ENCODE results near the gene SLC4A9. TPM values are rescaled to one million over a fixed set of nuclear protein-coding genes. Genes with fewer than 3 reads are reported as not detected.
"Not testable (repeated sequence)": the region's sequence is repeated elsewhere in the genome, so short reads cannot be mapped to it uniquely, and the experiment has no call there.

Gene SLC4A9
- total and polyA plus RNA-seq, 5 donors = 0.05 to 0.26 (median 0.25) TPM; not detected in 2

- Histone ChIP-seq H3K4me1 (ENCODE audit: control insufficient read depth, insufficient read depth, low read length) (peaks cover 8% of the 10 kb centered on the region), H3K27ac (ENCODE audit: low read length) (peak within 1 kb of the TSS; percentile 95), H3K27me3 (ENCODE audit: control insufficient read depth, insufficient read depth) (no peaks in the 10 kb centered on the region), H3K4me3 (ENCODE audit: low read length) (peak within 1 kb of the TSS; percentile 84), H3K9me3 (ENCODE audit: control insufficient read depth, low read length) (no peaks in the 10 kb centered on the region)
- under 1% methylated on average over 83 of the region's 83 CpGs for WGBS
- intact Hi-C loops (cut with DNase I) = loop anchor here in 1 of 4 donors (10.0 kb wide), 1 partner anchor 243 kb away; the partner anchor contains the start of genes IK and NDUFA2
- peak; percentile 99 to 100 (median 99) for DNase-seq
- ATAC-seq = peak; percentile 95 to 96
These were observed 41.6 kb downstream of the SLC4A9 start, which contains the start of gene ANKHD1 for GRCh38 chr5:140401362-140402257. Gene ANKHD1, plus strand, starts transcription at chr5:140401833. Its CDS starts 135 bp downstream, at chr5:140401968.

GRCh38 chr5:140402258-140403074, 42.5 kb downstream of the SLC4A9 start:
- Histone ChIP-seq H3K4me3 (ENCODE audit: low read length) (peak overlapping the region; percentile 73), H3K9me3 (ENCODE audit: control insufficient read depth, low read length) (no peaks in the 10 kb centered on the region), H3K27ac (ENCODE audit: low read length) (peak overlapping the region; percentile 95), H3K4me1 (ENCODE audit: control insufficient read depth, insufficient read depth, low read length) (peaks cover 8% of the 10 kb centered on the region), H3K27me3 (ENCODE audit: control insufficient read depth, insufficient read depth) (no peaks in the 10 kb centered on the region)
- DNase-seq = peak in 2 of 3 donors; percentile 55 to 74
- 5% methylated on average over 36 of the region's 36 CpGs for WGBS
- intact Hi-C loops (cut with DNase I) = loop anchor here in 1 of 4 donors (10.0 kb wide), 1 partner anchor 242 kb away; the partner anchor contains the start of genes IK and NDUFA2
- peak; percentile 0 to 6 for ATAC-seq

- no peak for ATAC-seq
- no peak overlapping the region for H3K27ac ChIP-seq (ENCODE audit: low read length)
- peak overlapping the region; percentile 73 for H3K4me3 ChIP-seq (ENCODE audit: low read length)
- 70% methylated on average over 5 of the region's 5 CpGs for WGBS
- intact Hi-C loops (cut with DNase I) = loop anchor here in 1 of 4 donors (10.0 kb wide), 1 partner anchor 241 kb away; the partner anchor contains the start of genes IK and NDUFA2
- no peaks in the 10 kb centered on the region for H3K27me3 ChIP-seq (ENCODE audit: control insufficient read depth, insufficient read depth)
- no peaks in the 10 kb centered on the region for H3K9me3 ChIP-seq (ENCODE audit: control insufficient read depth, low read length)
- H3K4me1 ChIP-seq (ENCODE audit: control insufficient read depth, insufficient read depth, low read length) = peaks cover 10% of the 10 kb centered on the region
- no peak for DNase-seq
These were observed 43.6 kb downstream of the SLC4A9 start for GRCh38 chr5:140403613-140404012.

GRCh38 chr5:140408750-140409241, 48.8 kb downstream of the SLC4A9 start:
- H3K27me3 ChIP-seq (ENCODE audit: control insufficient read depth, insufficient read depth) = no peaks in the 10 kb centered on the region
- no peaks in the 10 kb centered on the region for H3K9me3 ChIP-seq (ENCODE audit: control insufficient read depth, low read length)
- ATAC-seq (peak; percentile 33), DNase-seq (no peak)
- intact Hi-C loops (cut with DNase I) = loop anchor here in 1 of 4 donors (10.0 kb wide), 1 partner anchor 236 kb away; the partner anchor contains the start of genes IK and NDUFA2
- no peak overlapping the region for H3K4me3 ChIP-seq (ENCODE audit: low read length)
- 37% methylated on average over 4 of the region's 4 CpGs for WGBS
- H3K27ac ChIP-seq (ENCODE audit: low read length) = no peak overlapping the region
- H3K4me1 ChIP-seq (ENCODE audit: control insufficient read depth, insufficient read depth, low read length) = peaks cover 4% of the 10 kb centered on the region

GRCh38 chr5:140413230-140413629, 53.2 kb downstream of the SLC4A9 start:
- 61% methylated on average over 1 of the region's 1 CpG for WGBS
- no peak for DNase-seq
- Histone ChIP-seq H3K27ac (ENCODE audit: low read length) (no peak overlapping the region), H3K27me3 (ENCODE audit: control insufficient read depth, insufficient read depth) (no peaks in the 10 kb centered on the region), H3K4me3 (ENCODE audit: low read length) (no peak overlapping the region), H3K9me3 (ENCODE audit: control insufficient read depth, low read length) (no peaks in the 10 kb centered on the region), H3K4me1 (ENCODE audit: control insufficient read depth, insufficient read depth, low read length) (peaks cover 4% of the 10 kb centered on the region)
- no peak for ATAC-seq
- intact Hi-C loops (cut with DNase I) = no loop called here

- Histone ChIP-seq H3K27ac (ENCODE audit: low read length) (no peak overlapping the region), H3K4me1 (ENCODE audit: control insufficient read depth, insufficient read depth, low read length) (peaks cover 5% of the 10 kb centered on the region), H3K27me3 (ENCODE audit: control insufficient read depth, insufficient read depth) (no peaks in the 10 kb centered on the region), H3K9me3 (ENCODE audit: control insufficient read depth, low read length) (no peaks in the 10 kb centered on the region), H3K4me3 (ENCODE audit: low read length) (no peak overlapping the region)
- DNase-seq (no peak), ATAC-seq (no peak)
- intact Hi-C loops (cut with DNase I) = no loop called here
- 95% methylated on average over 2 of the region's 2 CpGs for WGBS
These were observed 57.2 kb downstream of the SLC4A9 start for GRCh38 chr5:140417235-140417634.

- no peak for DNase-seq
- H3K9me3 ChIP-seq (ENCODE audit: control insufficient read depth, low read length) = no peaks in the 10 kb centered on the region
- H3K27ac ChIP-seq (ENCODE audit: low read length) = no peak overlapping the region
- no peaks in the 10 kb centered on the region for H3K27me3 ChIP-seq (ENCODE audit: control insufficient read depth, insufficient read depth)
- intact Hi-C loops (cut with DNase I) = no loop called here
- 98% methylated on average over 1 of the region's 1 CpG for WGBS
- peaks cover 5% of the 10 kb centered on the region for H3K4me1 ChIP-seq (ENCODE audit: control insufficient read depth, insufficient read depth, low read length)
- ATAC-seq = no peak
- H3K4me3 ChIP-seq (ENCODE audit: low read length) = no peak overlapping the region
These were observed 59.0 kb downstream of the SLC4A9 start for GRCh38 chr5:140418862-140419520.

- DNase-seq = no peak
- H3K4me1 ChIP-seq (ENCODE audit: control insufficient read depth, insufficient read depth, low read length) = peaks cover 8% of the 10 kb centered on the region
- H3K4me3 ChIP-seq (ENCODE audit: low read length) = no peak overlapping the region
- no peak overlapping the region for H3K27ac ChIP-seq (ENCODE audit: low read length)
- intact Hi-C loops (cut with DNase I) = no loop called here
- no peaks in the 10 kb centered on the region for H3K27me3 ChIP-seq (ENCODE audit: control insufficient read depth, insufficient read depth)
- no peaks in the 10 kb centered on the region for H3K9me3 ChIP-seq (ENCODE audit: control insufficient read depth, low read length)
- ATAC-seq = no peak
- WGBS = 96% methylated on average over 4 of the region's 4 CpGs
These were observed 60.2 kb downstream of the SLC4A9 start for GRCh38 chr5:140420226-140420570.

- H3K27ac ChIP-seq (ENCODE audit: low read length) = no peak overlapping the region
- no peaks in the 10 kb centered on the region for H3K9me3 ChIP-seq (ENCODE audit: control insufficient read depth, low read length)
- peaks cover 8% of the 10 kb centered on the region for H3K4me1 ChIP-seq (ENCODE audit: control insufficient read depth, insufficient read depth, low read length)
- H3K27me3 ChIP-seq (ENCODE audit: control insufficient read depth, insufficient read depth) = no peaks in the 10 kb centered on the region
- WGBS = 93% methylated on average over 5 of the region's 5 CpGs
- intact Hi-C loops (cut with DNase I) = no loop called here
- H3K4me3 ChIP-seq (ENCODE audit: low read length) = no peak overlapping the region
- no peak for ATAC-seq
- DNase-seq = no peak
These were observed 60.8 kb downstream of the SLC4A9 start for GRCh38 chr5:140420665-140421361.

GRCh38 chr5:140421375-140421774, 61.4 kb downstream of the SLC4A9 start:
- H3K9me3 ChIP-seq (ENCODE audit: control insufficient read depth, low read length); ATAC-seq; H3K27ac ChIP-seq (ENCODE audit: low read length); DNase-seq; H3K4me3 ChIP-seq (ENCODE audit: low read length); H3K27me3 ChIP-seq (ENCODE audit: control insufficient read depth, insufficient read depth); H3K4me1 ChIP-seq (ENCODE audit: control insufficient read depth, insufficient read depth, low read length); intact Hi-C loops (cut with DNase I): not testable (repeated sequence)
- WGBS = 79% methylated on average over 7 of the region's 7 CpGs

All from right cardiac atrium (tissue), 5 donors.